HL-60 (cell line): ENCODE data around the gene FARSB.

Experiments
- GABPA ChIP-seq: IDR thresholded peaks from 2 replicates; pipeline ENCODE4 v1.6.1; 2012; ENCODE audit warnings: low read depth
- POLR2AphosphoS5 ChIP-seq: IDR thresholded peaks from 2 replicates; pipeline ENCODE4 v1.6.1; 2012; ENCODE audit warnings: low read depth
- TF ChIP-seq, protein P1 (sequence below): IDR thresholded peaks from one replicate; pipeline ENCODE4 v1.5.1; 2011; ENCODE audit warnings: low read length, control low read depth, inconsistent platforms; ENCODE audit not compliant: insufficient read depth

- TF ChIP-seq, protein P1, sequence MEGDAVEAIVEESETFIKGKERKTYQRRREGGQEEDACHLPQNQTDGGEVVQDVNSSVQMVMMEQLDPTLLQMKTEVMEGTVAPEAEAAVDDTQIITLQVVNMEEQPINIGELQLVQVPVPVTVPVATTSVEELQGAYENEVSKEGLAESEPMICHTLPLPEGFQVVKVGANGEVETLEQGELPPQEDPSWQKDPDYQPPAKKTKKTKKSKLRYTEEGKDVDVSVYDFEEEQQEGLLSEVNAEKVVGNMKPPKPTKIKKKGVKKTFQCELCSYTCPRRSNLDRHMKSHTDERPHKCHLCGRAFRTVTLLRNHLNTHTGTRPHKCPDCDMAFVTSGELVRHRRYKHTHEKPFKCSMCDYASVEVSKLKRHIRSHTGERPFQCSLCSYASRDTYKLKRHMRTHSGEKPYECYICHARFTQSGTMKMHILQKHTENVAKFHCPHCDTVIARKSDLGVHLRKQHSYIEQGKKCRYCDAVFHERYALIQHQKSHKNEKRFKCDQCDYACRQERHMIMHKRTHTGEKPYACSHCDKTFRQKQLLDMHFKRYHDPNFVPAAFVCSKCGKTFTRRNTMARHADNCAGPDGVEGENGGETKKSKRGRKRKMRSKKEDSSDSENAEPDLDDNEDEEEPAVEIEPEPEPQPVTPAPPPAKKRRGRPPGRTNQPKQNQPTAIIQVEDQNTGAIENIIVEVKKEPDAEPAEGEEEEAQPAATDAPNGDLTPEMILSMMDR, result no peak
- no peak for TF ChIP-seq POLR2AphosphoS5
- TF ChIP-seq GABPA, result no peak
Observed at GRCh38 chr2:222703091-222703490, 47.2 kb upstream of the FARSB start.
